CD1c-positive myeloid dendritic cell (primary cell): ENCODE data around the gene POLN.
A peak's percentile ranks its signal among the peaks of the same experiment; 100 is the strongest.
"Not testable (repeated sequence)": the region's sequence is repeated elsewhere in the genome, so short reads cannot be mapped to it uniquely, and the experiment has no call there.

Source experiments
- DNase-seq: peaks from one replicate; pipeline ENCODE4 v3.0.0-alpha.2; 2016; ENCODE audit errors: extremely low spot score

POLN gene

GRCh38 chr4:2251795-2252529, 10.0 kb upstream of the POLN start:
- no peak for DNase-seq

GRCh38 chr4:2251073-2251794, 9.3 kb upstream of the POLN start:
- no peak for DNase-seq

- no peak for DNase-seq
These were observed 8.6 kb upstream of the POLN start for GRCh38 chr4:2250357-2251072.

GRCh38 chr4:2249526-2250356, 7.8 kb upstream of the POLN start:
- DNase-seq, result no peak

- DNase-seq, result no peak
These were observed 6.9 kb upstream of the POLN start for GRCh38 chr4:2248821-2249261.

GRCh38 chr4:2248044-2248780, 6.3 kb upstream of the POLN start:
- DNase-seq, result no peak

- DNase-seq, result no peak
These were observed 5.5 kb upstream of the POLN start for GRCh38 chr4:2247128-2248043.

GRCh38 chr4:2246384-2247127, 4.6 kb upstream of the POLN start:
- DNase-seq, result no peak

DNA sequence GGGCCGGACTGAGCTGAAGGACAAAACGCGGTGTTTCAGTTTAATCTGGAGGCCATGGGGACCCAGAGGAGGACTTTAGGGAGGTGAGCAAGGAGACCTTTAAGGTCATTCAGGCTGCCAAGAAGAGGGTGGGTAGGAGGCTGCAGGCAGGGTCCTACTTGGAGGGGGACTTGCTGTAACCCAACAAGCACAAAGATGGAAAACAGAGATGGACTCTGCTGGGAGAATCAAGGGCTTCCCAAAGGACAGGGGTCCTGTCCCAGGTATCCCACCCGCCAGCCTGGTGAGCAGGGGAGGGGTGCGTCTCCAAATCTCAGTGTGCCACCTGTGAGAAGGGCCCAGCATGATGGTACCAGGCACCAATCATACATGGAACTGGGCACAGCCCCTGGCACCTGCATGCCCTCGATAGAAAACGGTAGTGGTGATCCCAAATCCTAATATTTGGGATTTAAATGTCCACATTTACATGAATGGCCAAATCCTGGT, 3.9 kb upstream of the POLN start:
- DNase-seq, result no peak

DNA sequence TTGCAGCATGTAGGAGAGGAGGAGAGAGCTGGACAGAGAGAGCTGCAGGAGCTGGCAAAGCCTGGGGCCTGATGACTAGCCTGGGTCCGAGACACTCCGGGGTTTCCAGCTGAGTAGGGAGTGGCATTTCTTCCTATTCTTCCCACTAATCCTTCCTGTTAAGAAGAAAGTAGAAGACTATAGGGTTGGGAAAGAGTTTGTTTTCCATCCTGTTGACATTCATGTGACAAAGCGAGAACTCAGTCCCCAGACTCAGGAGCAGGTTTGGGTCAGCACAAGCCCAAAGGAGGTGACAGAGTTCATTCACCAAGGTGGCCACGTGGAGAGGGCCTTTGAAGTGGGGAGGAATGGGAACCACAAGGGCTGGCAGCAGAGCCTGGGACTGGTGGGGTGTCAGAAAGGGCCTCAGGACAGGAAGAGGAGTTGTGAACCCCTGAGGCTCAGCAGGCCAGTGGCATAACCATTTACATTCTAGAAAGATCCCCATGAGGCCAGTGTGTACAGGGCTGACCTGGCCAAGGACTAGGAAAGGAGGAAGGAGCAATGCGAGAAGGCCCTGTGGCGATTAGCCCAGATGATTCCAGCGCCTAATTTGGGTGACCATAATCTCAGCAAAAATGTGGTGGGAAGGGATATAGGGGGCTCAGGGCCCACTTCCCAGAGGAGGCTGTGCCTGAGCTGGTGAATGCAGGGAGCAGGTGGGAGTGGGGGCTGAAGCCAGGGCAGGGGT, 3.3 kb upstream of the POLN start:
- DNase-seq, result no peak

- DNase-seq, result peak; percentile 74
These were observed 1.9 kb upstream of the POLN start for GRCh38 chr4:2243681-2244380.

DNA sequence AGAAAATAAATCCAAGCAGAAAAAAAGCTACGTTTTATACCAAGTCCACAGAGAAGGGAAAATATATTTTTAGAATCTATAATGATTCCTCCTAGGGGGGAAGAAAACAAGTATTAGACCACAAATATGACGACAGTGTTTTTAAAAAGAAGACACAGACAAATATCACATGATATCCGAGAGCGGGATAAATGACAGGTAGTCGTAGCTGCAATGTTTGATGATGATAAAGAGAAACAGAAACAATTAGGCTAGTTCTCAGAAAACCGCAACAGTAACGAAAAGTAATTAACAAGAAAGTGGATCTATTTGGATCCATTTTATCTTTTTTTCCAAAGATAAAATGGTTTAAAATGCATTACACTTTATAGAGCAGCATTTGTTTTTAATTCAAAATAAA, 918 bp downstream of the POLN start:
- DNase-seq, result peak; percentile 16

- no peak for DNase-seq
These were observed 4.8 kb downstream of the POLN start for GRCh38 chr4:2236944-2237666.

GRCh38 chr4:2231082-2231481, 10.8 kb downstream of the POLN start:
- no peak for DNase-seq

- no peak for DNase-seq
These were observed 15.7 kb downstream of the POLN start for GRCh38 chr4:2226261-2226660.

DNA sequence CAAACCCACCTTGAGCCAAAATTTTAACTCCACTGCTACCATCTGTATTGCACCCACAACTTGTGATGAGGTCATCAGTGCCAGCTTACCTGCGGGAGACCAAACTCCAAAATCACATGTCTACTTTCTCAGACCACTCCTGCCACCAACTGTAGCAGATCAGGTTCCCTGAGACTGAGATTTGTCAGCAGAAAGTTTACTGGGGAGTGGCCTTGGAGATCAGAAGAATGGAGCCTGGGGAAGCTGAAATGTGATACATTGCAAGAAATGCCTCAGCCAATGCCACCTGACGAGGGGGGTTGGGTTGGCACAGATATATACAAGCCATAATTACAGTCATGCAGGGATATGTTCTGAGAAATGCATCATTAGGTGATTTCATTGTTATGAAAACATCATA, 19.1 kb downstream of the POLN start:
- no peak for DNase-seq

GRCh38 chr4:2221378-2221777, 20.5 kb downstream of the POLN start:
- DNase-seq, result not testable (repeated sequence)
